ENCODE data around the gene ARL6IP6. TPM values are rescaled to one million over a fixed set of nuclear protein-coding genes. Genes with fewer than 3 reads are reported as not detected.

The ARL6IP6 gene
- total and polyA plus RNA-seq, 2 experiments from 2014 or later = 49.1 to 65.4 TPM

GRCh38 chr2:152716805-152717227, 1.6 kb upstream of the ARL6IP6 start:
- H3K36me3 ChIP-seq (ENCODE audit: insufficient read depth) = peaks cover 32% of the 10 kb centered on the region

GRCh38 chr2:152717228-152718075, 968 bp upstream of the ARL6IP6 start, which contains the start of gene PRPF40A:
Gene PRPF40A, minus strand, starts transcription at chr2:152717461. Its CDS starts 22 bp downstream, at chr2:152717439.
- peaks cover 12% of the 10 kb centered on the region for H3K27me3 Mint-ChIP-seq (ENCODE audit: insufficient read depth, low read depth, poor library complexity)
- H3K4me1 Mint-ChIP-seq = peaks cover 18% of the 10 kb centered on the region
- Histone ChIP-seq H2AFZ (peak within 1 kb of the TSS; percentile 74), H3K27me3 (ENCODE audit: insufficient read depth) (no peaks in the 10 kb centered on the region), H3K4me1 (ENCODE audit: insufficient read depth) (peaks cover 11% of the 10 kb centered on the region), H3K4me3 (peak within 1 kb of the TSS; percentile 94), H3K4me2 (peak within 1 kb of the TSS; percentile 82), H3K9me2 (ENCODE audit: insufficient read depth) (no peaks in the 10 kb centered on the region), H3K79me2 (replicated peaks; ENCODE audit: insufficient read depth) (peaks cover 82% of the 10 kb centered on the region), H3F3A (replicated peaks; ENCODE audit: low read depth) (no peaks in the 10 kb centered on the region), H3K36me3 (ENCODE audit: insufficient read depth) (peaks cover 26% of the 10 kb centered on the region), H4K20me1 (replicated peaks; ENCODE audit: insufficient read depth) (peaks cover 23% of the 10 kb centered on the region), H3K27ac (ENCODE audit: low read depth) (peak within 1 kb of the TSS; percentile 98)
- peak within 1 kb of the TSS; percentile 99 for H3K27ac Mint-ChIP-seq
- peak; percentile 77 for ATAC-seq
- H3K36me3 Mint-ChIP-seq (ENCODE audit: low read depth) = peaks cover 58% of the 10 kb centered on the region
- H3K4me3 Mint-ChIP-seq = peak within 1 kb of the TSS; percentile 96
- H3K9me3 Mint-ChIP-seq = no peaks in the 10 kb centered on the region; the same call in 1 of the 3 replicates
- DNase-seq (ENCODE audit: low spot score) = peak; percentile 98
- TF ChIP-seq NANOG (IDR thresholded peaks at IDR 0.05; ENCODE audit: borderline replicate concordance) (peak; percentile 6; the same call in 1 of the 2 replicates), POLR2AphosphoS5 (IDR thresholded peaks at IDR 0.05; ENCODE audit: low read depth) (peak; percentile 94), ETS1 (IDR thresholded peaks at IDR 0.05) (peak; percentile 89), JUNB (IDR thresholded peaks at IDR 0.05; ENCODE audit: unreplicated experiment) (no peak), CREB1 (CRISPR knock-in tag; IDR thresholded peaks at IDR 0.05; ENCODE audit: low read depth) (peak; percentile 90)

More at GRCh38 chr2:152716805-152717227, 1.6 kb upstream of the ARL6IP6 start:
- no peaks in the 10 kb centered on the region for H3K9me2 ChIP-seq (ENCODE audit: insufficient read depth)
- H3K27ac ChIP-seq (ENCODE audit: low read depth) = peak overlapping the region; percentile 94
- peaks cover 82% of the 10 kb centered on the region for H3K79me2 ChIP-seq (replicated peaks; ENCODE audit: insufficient read depth)
- H3K4me1 ChIP-seq (ENCODE audit: insufficient read depth) = peaks cover 11% of the 10 kb centered on the region
- peak overlapping the region; percentile 94 for H3K4me3 ChIP-seq
- H3K27me3 ChIP-seq (ENCODE audit: insufficient read depth) = no peaks in the 10 kb centered on the region
- no peaks in the 10 kb centered on the region for H3F3A ChIP-seq (replicated peaks; ENCODE audit: low read depth)
- peak overlapping the region; percentile 80 for H3K4me2 ChIP-seq
- H2AFZ ChIP-seq = peak overlapping the region; percentile 67; the same call in 1 of the 2 replicates
- Mint-ChIP-seq H3K4me3 (peak overlapping the region; percentile 96), H3K27me3 (ENCODE audit: insufficient read depth, low read depth, poor library complexity) (peaks cover 12% of the 10 kb centered on the region), H3K4me1 (peaks cover 18% of the 10 kb centered on the region), H3K36me3 (ENCODE audit: low read depth) (peaks cover 59% of the 10 kb centered on the region), H3K27ac (peak overlapping the region; percentile 99), H3K9me3 (no peaks in the 10 kb centered on the region; the same call in 1 of the 3 replicates)
- TF ChIP-seq ZNF331 (CRISPR knock-in tag; IDR thresholded peaks at IDR 0.05; ENCODE audit: low read depth) (no peak), EZH2 (IDR thresholded peaks at IDR 0.05; ENCODE audit: low read depth, unreplicated experiment) (no peak), CTCF (conservative IDR thresholded peaks at IDR 0.05; ENCODE audit: low read depth in 2 of 2) (no peak), ETS1 (IDR thresholded peaks at IDR 0.05) (no peak), POLR2AphosphoS5 (IDR thresholded peaks at IDR 0.05; ENCODE audit: low read depth) (no peak; the same call in 1 of the 2 replicates), EZH2phosphoT487 (IDR thresholded peaks at IDR 0.05; ENCODE audit: unreplicated experiment) (no peak)
- peaks cover 30% of the 10 kb centered on the region for H4K20me1 ChIP-seq (replicated peaks; ENCODE audit: insufficient read depth)
- peak; percentile 4 for ATAC-seq
- DNase-seq (ENCODE audit: low spot score) = peak; percentile 60
